HCT116 (cell line): ENCODE data around the gene NDUFA7. TPM values are rescaled to one million over a fixed set of nuclear protein-coding genes. Genes with fewer than 3 reads are reported as not detected.

Experiments used
- ATAC-seq: fragments of 200-7000 bp; cut with Tn5 transposase; 2 replicates; pipeline ENCODE4 v1.9.1; 2020; ENCODE audit warnings: mild to moderate bottlenecking, moderate library complexity
- BruUV-seq: library from RNA; stranded (reverse); fragments of 400-500 nt; replicated peaks from 2 replicates; lab custom pipeline; 2021; lab: Mats Ljungman, UMichigan
- CTCF ChIA-PET: fragments of 300-600 bp; sonication (Branson Sonifier 250); formaldehyde crosslinking; loops from one replicate; lab custom pipeline; 2021; ENCODE audit warnings: antibody characterized with exemption; lab: Charles Lee
- POLR2A ChIA-PET: fragments of 300-600, 350-600 bp; sonication (Branson Sonifier 250); formaldehyde crosslinking; loops from one replicate; lab custom pipeline; 2021; ENCODE audit warnings: antibody characterized with exemption; lab: Charles Lee
- RAD21 ChIA-PET, 2 experiments: fragments of 300-600 bp; sonication (Branson Sonifier 250); formaldehyde crosslinking; loops; one replicate each; lab custom pipeline; 2023; ENCODE audit warnings: low total read pairs in 2 of 2; ENCODE audit not compliant: uncharacterized antibody in 2 of 2, unreplicated experiment in 2 of 2, low non-redundant PET in 1 of 2; lab: Charles Lee
- DNase-seq: peaks from one replicate; pipeline ENCODE4 v3.0.0-alpha.2; 2010; ENCODE audit warnings: low read depth, low spot score
- H2AFZ ChIP-seq: fragments of 200-600 bp; shearing (Covaris generic), sonication (generic); 2 replicates; pipeline ENCODE4 v1.6.1; 2017; ENCODE audit warnings: low read depth, mixed run types, mixed read lengths, antibody characterized with exemption, low read length; ENCODE audit not compliant: poor library complexity, severe bottlenecking
- H3K27ac ChIP-seq: 2 replicates; pipeline ENCODE4 v1.5.1; 2012; ENCODE audit warnings: low read depth, low read length
- H3K27me3 ChIP-seq: fragments of 200-600 bp; sonication (generic); 2 replicates; pipeline ENCODE4 v1.6.1; 2016; ENCODE audit warnings: mixed run types, low read length, mixed read lengths; ENCODE audit not compliant: insufficient read depth
- H3K36me3 ChIP-seq, 2 experiments: fragments of 200-500 bp in 1 of 2; fragments of 200-600 bp in 1 of 2; sonication (Bioruptor generic) in 1 of 2; sonication (generic) in 1 of 2; 2 replicates each; pipeline versions ENCODE4 v1.5.1 to v1.6.1; 2014 to 2016; ENCODE audit warnings: low read length in 2 of 2, inconsistent platforms in 1 of 2, mixed read lengths in 1 of 2, mixed run types in 1 of 2; ENCODE audit not compliant: insufficient read depth in 2 of 2, control insufficient read depth in 1 of 2
- H3K4me1 ChIP-seq, 2 experiments: fragments of 200-600 bp in 1 of 2; sonication (generic) in 1 of 2; 2 replicates each; pipeline versions ENCODE4 v1.5.1 to v1.6.1; 2012 to 2017; ENCODE audit warnings: low read length in 2 of 2, inconsistent platforms in 1 of 2, mild to moderate bottlenecking in 1 of 2, mixed read lengths in 1 of 2, mixed run types in 1 of 2, moderate library complexity in 1 of 2; ENCODE audit not compliant: insufficient read depth in 2 of 2, control insufficient read depth in 1 of 2
- H3K4me2 ChIP-seq: fragments of 200-600 bp; sonication (generic); 2 replicates; pipeline ENCODE4 v1.6.1; 2017; ENCODE audit warnings: mixed run types, low read length, mixed read lengths
- H3K4me3 ChIP-seq, 2 experiments: fragments of 200-600 bp in 1 of 2; sonication (generic) in 1 of 2; replicated peaks in 1 of 2; 2 replicates each; pipeline ENCODE4 v1.5.1; 2011 to 2016; ENCODE audit warnings: low read length in 2 of 2, control low read depth in 1 of 2, low read depth in 1 of 2, mild to moderate bottlenecking in 1 of 2, mixed read lengths in 1 of 2, mixed run types in 1 of 2
- H3K79me2 ChIP-seq: fragments of 200-600 bp; sonication (generic); 2 replicates; pipeline ENCODE4 v1.6.1; 2017; ENCODE audit warnings: mild to moderate bottlenecking, mixed run types, low read length, moderate library complexity, mixed read lengths; ENCODE audit not compliant: insufficient read depth
- H3K9ac ChIP-seq: fragments of 200-600 bp; sonication (generic); 2 replicates; pipeline ENCODE4 v1.6.1; 2016; ENCODE audit warnings: low read length, mixed read lengths
- H3K9me2 ChIP-seq: fragments of 200-600 bp; sonication (generic), shearing (Covaris generic); 2 replicates; pipeline ENCODE4 v1.6.1; 2017; ENCODE audit warnings: mixed run types, mild to moderate bottlenecking, moderate library complexity; ENCODE audit not compliant: insufficient read depth
- H3K9me3 ChIP-seq, 2 experiments: fragments of 200-500 bp in 1 of 2; fragments of 200-600 bp in 1 of 2; sonication (Bioruptor generic) in 1 of 2; sonication (generic) in 1 of 2; 2 replicates each; pipeline ENCODE4 v1.6.1; 2014 to 2017; ENCODE audit warnings: low read length in 2 of 2, mixed read lengths in 2 of 2, inconsistent platforms in 1 of 2, low read depth in 1 of 2, mild to moderate bottlenecking in 1 of 2, mixed run types in 1 of 2, moderate library complexity in 1 of 2; ENCODE audit not compliant: control insufficient read depth in 1 of 2, insufficient read depth in 1 of 2
- H4K20me1 ChIP-seq: fragments of 200-600 bp; sonication (generic), shearing (Covaris generic); 2 replicates; pipeline ENCODE4 v1.6.1; 2017; ENCODE audit warnings: mixed run types, mild to moderate bottlenecking, moderate library complexity; ENCODE audit not compliant: insufficient read depth
- ATF3 ChIP-seq: IDR thresholded peaks from 2 replicates; pipeline ENCODE4 v1.6.1; 2012
- CBX3 ChIP-seq: IDR thresholded peaks from 2 replicates; pipeline ENCODE4 v1.6.1; 2012; ENCODE audit warnings: low read depth
- CEBPB ChIP-seq: IDR thresholded peaks from 2 replicates; pipeline ENCODE4 v1.6.1; 2012; ENCODE audit warnings: low read depth
- EZH2phosphoT487 ChIP-seq: fragments of 200-600 bp; IDR thresholded peaks from 2 replicates; pipeline ENCODE4 v1.6.1; 2018; ENCODE audit warnings: antibody characterized with exemption, borderline replicate concordance
- FOSL1 ChIP-seq: IDR thresholded peaks from 2 replicates; pipeline ENCODE4 v1.6.1; 2012; ENCODE audit warnings: low read depth
- JUND ChIP-seq: IDR thresholded peaks from 2 replicates; pipeline ENCODE4 v1.6.1; 2012
- MAX ChIP-seq: IDR thresholded peaks from 2 replicates; pipeline ENCODE4 v1.6.1; 2012
- POLR2AphosphoS5 ChIP-seq: IDR thresholded peaks from 2 replicates; pipeline ENCODE4 v1.6.1; 2011; ENCODE audit warnings: mild to moderate bottlenecking, low read depth, low read length, moderate library complexity
- RAD21 ChIP-seq: IDR thresholded peaks from 2 replicates; pipeline ENCODE4 v1.6.1; 2012; ENCODE audit warnings: low read depth, mild to moderate bottlenecking
- SIN3A ChIP-seq: IDR thresholded peaks from 2 replicates; pipeline ENCODE4 v1.6.1; 2012; ENCODE audit warnings: low read depth
- SP1 ChIP-seq: IDR thresholded peaks from 2 replicates; pipeline ENCODE4 v1.6.1; 2012; ENCODE audit warnings: low read depth
- SRF ChIP-seq: IDR thresholded peaks from 2 replicates; pipeline ENCODE4 v1.6.1; 2012; ENCODE audit warnings: low read depth
- YY1 ChIP-seq: IDR thresholded peaks from 2 replicates; pipeline ENCODE4 v1.6.1; 2011; ENCODE audit warnings: low read length, low read depth, moderate library complexity, mild to moderate bottlenecking; ENCODE audit not compliant: insufficient replicate concordance; ENCODE audit errors: extremely low read depth
- ZBTB33 ChIP-seq: IDR thresholded peaks from 2 replicates; pipeline ENCODE4 v1.6.1; 2011; ENCODE audit warnings: mild to moderate bottlenecking, low read length, moderate library complexity; ENCODE audit not compliant: insufficient replicate concordance; ENCODE audit errors: extremely low read depth
- ZNF274 ChIP-seq: fragments of 200-500 bp; sonication (Bioruptor generic); IDR thresholded peaks from 2 replicates; pipeline ENCODE4 v1.6.1; 2014; ENCODE audit warnings: mild to moderate bottlenecking, low read depth, low read length, inconsistent platforms
- intact Hi-C: fragments of 100-400 bp; cut with micrococcal nuclease; formaldehyde crosslinking; loops from 2 replicates; pipeline ENCODE4 v1.10.0; 2022
- total RNA-seq: library from RNA; stranded (reverse); gene quantifications from one replicate; pipeline ENCODE4 v1.2.1, GENCODE V29; 2021; ENCODE audit not compliant: unreplicated experiment

NDUFA7 gene
- total RNA-seq, 1 experiment from 2014 or later: 86.9 TPM

DNA sequence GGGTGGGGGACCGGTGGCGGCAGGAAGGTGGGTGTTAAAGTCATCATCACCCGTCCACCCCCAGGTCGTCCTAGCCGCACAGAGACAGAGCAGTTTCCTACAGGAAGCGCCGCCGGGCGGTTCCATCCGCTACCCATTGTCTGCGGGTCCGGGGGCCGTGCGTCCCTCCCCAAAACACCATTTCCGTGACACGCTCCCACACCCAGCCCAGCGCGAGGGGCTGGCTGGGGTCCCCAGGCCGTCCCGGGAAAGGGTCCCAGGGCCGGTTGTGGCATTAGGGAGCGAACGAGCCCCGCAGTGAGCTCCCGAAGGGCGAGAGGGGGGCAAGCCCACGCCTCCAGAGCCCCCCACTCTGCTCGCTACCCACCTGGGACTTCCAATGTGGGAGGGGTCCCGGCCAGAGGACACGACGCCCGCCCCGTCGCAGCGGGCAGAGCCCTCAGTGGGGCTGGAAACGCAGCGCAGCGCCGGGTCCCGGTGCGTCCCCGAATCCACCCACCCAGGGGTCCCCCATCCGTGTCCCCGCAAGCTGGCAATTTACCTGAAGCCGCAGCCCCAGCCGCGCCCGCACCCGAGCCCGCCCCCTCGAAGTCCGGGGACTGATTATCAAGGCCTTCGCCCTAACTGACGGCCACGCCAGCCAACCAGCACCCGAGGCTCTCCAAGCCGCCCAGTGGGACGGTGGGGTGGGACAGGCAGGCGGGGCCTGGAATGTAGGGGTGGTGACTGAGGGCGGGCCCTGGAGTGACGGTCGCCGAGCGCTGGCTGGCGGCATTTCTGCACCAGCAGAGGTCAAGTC, 21.7 kb upstream of the NDUFA7 start, which contains the start of gene KANK3:
Gene KANK3, minus strand, starts transcription at position 579 of the 799 bp plus-strand sequence. CDS start 5,434 bp downstream, outside the sequence.
- Histone ChIP-seq H3K4me1 (peaks cover 15 to 20% of the 10 kb centered on the region in 2 experiments), H2AFZ (no peak within 1 kb of the TSS), H3K9ac (peak within 1 kb of the TSS; percentile 67), H3K9me3 (no peaks in the 10 kb centered on the region), H3K27ac (peak within 1 kb of the TSS; percentile 68; the same call in 1 of the 2 replicates), H3K36me3 (no peaks in the 10 kb centered on the region), H3K27me3 (no peaks in the 10 kb centered on the region), H3K9me2 (no peaks in the 10 kb centered on the region), H4K20me1 (no peaks in the 10 kb centered on the region), H3K4me2 (peak within 1 kb of the TSS; percentile 96), H3K79me2 (no peaks in the 10 kb centered on the region), H3K4me3 (peak within 1 kb of the TSS; percentile 59 to 63)
- BruUV-seq: no TSS peak
- CTCF ChIA-PET: interaction anchor here (2.3 kb wide), 1 partner anchor 7 kb away, joined by 12 read pairs; no protein-coding TSS in a partner anchor
- intact Hi-C loops: no loop called here
- DNase-seq: peak; percentile 97
- RAD21 ChIA-PET: no interaction called here
- TF ChIP-seq EZH2phosphoT487 (no peak), SP1 (peak; percentile 96), CBX3 (no peak), ATF3 (no peak), RAD21 (no peak), SRF (no peak), POLR2AphosphoS5 (peak; percentile 64), YY1 (no peak)
- POLR2A ChIA-PET: interaction anchor here (0.7 to 1.6 kb wide), 4 partner anchors 8 to 21 kb away, joined by 3 to 6 read pairs (median 4); partner anchors contain the start of gene ANGPTL4
- ATAC-seq: peak; percentile 100

GRCh38 chr19:8342316-8342683, 21.1 kb upstream of the NDUFA7 start:
- ChIA-PET POLR2A (no interaction called here), CTCF (interaction anchor here (0.8 kb wide), 1 partner anchor 237 kb away, joined by 3 read pairs; no protein-coding TSS in a partner anchor), RAD21 (no interaction called here)
- no peaks in the 10 kb centered on the region for H3K9me2 ChIP-seq
- DNase-seq: no peak
- H3K27me3 ChIP-seq: no peaks in the 10 kb centered on the region
- ATAC-seq: no peak
- intact Hi-C loops: no loop called here
- peak overlapping the region; percentile 96 for H3K4me2 ChIP-seq
- H3K9ac ChIP-seq: no peak overlapping the region
- H3K4me3 ChIP-seq: no peak overlapping the region; a peak in 1 of 4 replicates
- H3K27ac ChIP-seq: no peak overlapping the region; the same call in 1 of the 2 replicates
- H3K4me1 ChIP-seq: peaks cover 17 to 20% of the 10 kb centered on the region in 2 experiments
- no peak overlapping the region for H2AFZ ChIP-seq
- H3K79me2 ChIP-seq: no peaks in the 10 kb centered on the region
- BruUV-seq: no TSS peak
- H4K20me1 ChIP-seq: no peaks in the 10 kb centered on the region
- H3K36me3 ChIP-seq: no peaks in the 10 kb centered on the region
- H3K9me3 ChIP-seq: no peaks in the 10 kb centered on the region
- no peak for TF ChIP-seq MAX
- TF ChIP-seq EZH2phosphoT487: no peak
- no peak for TF ChIP-seq CEBPB
- no peak for TF ChIP-seq SIN3A
- no peak for TF ChIP-seq ZBTB33
- TF ChIP-seq JUND: no peak
- TF ChIP-seq ZNF274: no peak
- TF ChIP-seq POLR2AphosphoS5: no peak
- TF ChIP-seq FOSL1: no peak
- no peak for TF ChIP-seq SRF
